NK-92 (cell line): Measurements from ENCODE around the gene ZFP1.
"Not testable (repeated sequence)": the region's sequence is repeated elsewhere in the genome, so short reads cannot be mapped to it uniquely, and the experiment has no call there.

Experiments used
- DNase-seq: peaks from one replicate; lab custom pipeline; 2025; ENCODE audit not compliant: unreplicated experiment; lab: John Stamatoyannopoulos, UW

Gene ZFP1

GRCh38 chr16:75203096-75203495, 54.8 kb downstream of the ZFP1 start:
- DNase-seq: no peak

- no peak for DNase-seq
These were observed 55.5 kb downstream of the ZFP1 start for GRCh38 chr16:75203667-75204409.

- DNase-seq: no peak
These were observed 56.1 kb downstream of the ZFP1 start for GRCh38 chr16:75204410-75204758.

GRCh38 chr16:75204905-75205304, 56.6 kb downstream of the ZFP1 start:
- not testable (repeated sequence) for DNase-seq

- not testable (repeated sequence) for DNase-seq
These were observed 57.1 kb downstream of the ZFP1 start for GRCh38 chr16:75205438-75205837.

- not testable (repeated sequence) for DNase-seq
These were observed 57.8 kb downstream of the ZFP1 start for GRCh38 chr16:75205961-75206748.

- DNase-seq: no peak
These were observed 58.6 kb downstream of the ZFP1 start, which contains the start of gene CTRB2 for GRCh38 chr16:75206749-75207451. Gene CTRB2 (minus strand): TSS chr16:75207161. CDS start chr16:75207141, 20 bp downstream.

GRCh38 chr16:75207831-75208230, 59.5 kb downstream of the ZFP1 start:
- DNase-seq: no peak

- no peak for DNase-seq
These were observed 60.0 kb downstream of the ZFP1 start for GRCh38 chr16:75208242-75208825.

- DNase-seq: no peak
These were observed 60.7 kb downstream of the ZFP1 start for GRCh38 chr16:75208861-75209505.

GRCh38 chr16:75209514-75209913, 61.2 kb downstream of the ZFP1 start:
- DNase-seq: not testable (repeated sequence)

- no peak for DNase-seq
These were observed 61.6 kb downstream of the ZFP1 start for GRCh38 chr16:75209944-75210343.

GRCh38 chr16:75211286-75211685, 63.0 kb downstream of the ZFP1 start:
- DNase-seq: not testable (repeated sequence)

GRCh38 chr16:75216127-75216526, 67.8 kb downstream of the ZFP1 start:
- no peak for DNase-seq

- DNase-seq: no peak
These were observed 68.3 kb downstream of the ZFP1 start for GRCh38 chr16:75216576-75216975.

GRCh38 chr16:75217389-75217851, 69.1 kb downstream of the ZFP1 start:
- DNase-seq: no peak

GRCh38 chr16:75218256-75219076, 70.1 kb downstream of the ZFP1 start, which contains the start of gene CTRB1:
Gene CTRB1 (plus strand): TSS chr16:75218988. CDS start chr16:75219008, 20 bp downstream.
- no peak for DNase-seq

GRCh38 chr16:75219088-75219487, 70.8 kb downstream of the ZFP1 start:
- DNase-seq: no peak

- no peak for DNase-seq
These were observed 71.5 kb downstream of the ZFP1 start for GRCh38 chr16:75219838-75220237.
